Cardiac fibroblast (primary cell): ENCODE results near the gene DPH7.
"Not testable (repeated sequence)": the region's sequence is repeated elsewhere in the genome, so short reads cannot be mapped to it uniquely, and the experiment has no call there.

ENCODE experiments used
- DNase-seq, 2 donors: peaks; one replicate each; pipeline versions ENCODE4 v3.0.0 to v3.0.0-alpha.2; 2010; ENCODE audit warnings: low read depth in 2 of 2
- H3K4me3 ChIP-seq, 2 donors: replicated peaks in 1 of 2; 1 replicate in 1 of 2; 2 replicates in 1 of 2; pipeline ENCODE4 v1.5.1; 2011; ENCODE audit warnings: low read depth in 2 of 2, low read length in 2 of 2, mild to moderate bottlenecking in 2 of 2, moderate library complexity in 1 of 2
- CTCF ChIP-seq: IDR thresholded peaks from one replicate; pipeline ENCODE4 v1.5.1; 2011; ENCODE audit warnings: low read depth, mild to moderate bottlenecking, low read length, inconsistent platforms

DPH7 gene

GRCh38 chr9:137524161-137524980, 54.4 kb downstream of the DPH7 start:
- no peak for TF ChIP-seq CTCF
- H3K4me3 ChIP-seq, result no peak overlapping the region
- no peak for DNase-seq

- no peak for TF ChIP-seq CTCF
- DNase-seq, result no peak
- no peak overlapping the region for H3K4me3 ChIP-seq
Observed at GRCh38 chr9:137522746-137523455, 55.8 kb downstream of the DPH7 start.

- no peak for TF ChIP-seq CTCF
- no peak overlapping the region for H3K4me3 ChIP-seq
- DNase-seq, result no peak
Observed at GRCh38 chr9:137521405-137521985, 57.2 kb downstream of the DPH7 start.

GRCh38 chr9:137520614-137521404, 57.9 kb downstream of the DPH7 start:
- TF ChIP-seq CTCF, result no peak
- no peak for DNase-seq
- no peak overlapping the region for H3K4me3 ChIP-seq

GRCh38 chr9:137519553-137519952, 59.2 kb downstream of the DPH7 start:
- DNase-seq, result no peak
- no peak overlapping the region for H3K4me3 ChIP-seq
- TF ChIP-seq CTCF, result no peak

- not testable (repeated sequence) for H3K4me3 ChIP-seq
- peak in 1 of 2 donors; percentile 83 for DNase-seq
Observed at GRCh38 chr9:137518661-137519459, 59.9 kb downstream of the DPH7 start.
